HG03159 (cell line): ENCODE results near the gene WDR74.
A peak's percentile ranks its signal among the peaks of the same experiment; 100 is the strongest.
"Not testable (repeated sequence)": the region's sequence is repeated elsewhere in the genome, so short reads cannot be mapped to it uniquely, and the experiment has no call there.

Source experiments
- ATAC-seq: cut with Tn5 transposase; IDR thresholded peaks from one replicate; pipeline ENCODE4 v1.9.1; 2021; ENCODE audit warnings: mild to moderate bottlenecking, moderate library complexity; ENCODE audit not compliant: unreplicated experiment

Gene WDR74

DNA sequence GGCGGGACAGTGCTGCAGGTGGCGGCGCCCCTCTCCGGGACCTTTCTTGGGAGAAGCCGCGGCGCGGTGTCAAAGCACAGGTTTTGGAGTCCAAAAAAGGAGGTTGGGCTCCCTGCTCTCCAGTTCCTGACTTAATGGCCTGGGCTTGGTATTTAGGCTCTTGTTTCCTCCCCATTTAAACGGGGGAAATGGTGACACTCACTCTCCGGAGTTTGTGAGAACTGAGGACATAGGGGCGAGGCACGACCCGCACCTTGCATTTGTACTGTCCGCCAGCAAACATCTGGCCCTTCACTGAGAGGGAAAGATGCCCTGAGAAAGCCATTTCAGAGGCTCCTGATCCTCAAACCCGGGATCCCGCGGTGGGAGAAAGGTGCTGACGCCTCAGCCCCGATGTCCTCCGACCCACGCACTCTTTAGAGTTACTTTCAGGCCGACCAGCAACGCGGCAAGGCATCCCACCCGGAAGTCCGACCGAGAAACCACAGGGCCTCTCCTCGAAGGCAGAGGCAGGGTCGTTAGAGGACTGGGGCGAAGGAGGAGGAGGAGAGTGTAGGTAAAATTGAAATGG lies 2.9 kb upstream of the WDR74 start:
- no peak for ATAC-seq

DNA sequence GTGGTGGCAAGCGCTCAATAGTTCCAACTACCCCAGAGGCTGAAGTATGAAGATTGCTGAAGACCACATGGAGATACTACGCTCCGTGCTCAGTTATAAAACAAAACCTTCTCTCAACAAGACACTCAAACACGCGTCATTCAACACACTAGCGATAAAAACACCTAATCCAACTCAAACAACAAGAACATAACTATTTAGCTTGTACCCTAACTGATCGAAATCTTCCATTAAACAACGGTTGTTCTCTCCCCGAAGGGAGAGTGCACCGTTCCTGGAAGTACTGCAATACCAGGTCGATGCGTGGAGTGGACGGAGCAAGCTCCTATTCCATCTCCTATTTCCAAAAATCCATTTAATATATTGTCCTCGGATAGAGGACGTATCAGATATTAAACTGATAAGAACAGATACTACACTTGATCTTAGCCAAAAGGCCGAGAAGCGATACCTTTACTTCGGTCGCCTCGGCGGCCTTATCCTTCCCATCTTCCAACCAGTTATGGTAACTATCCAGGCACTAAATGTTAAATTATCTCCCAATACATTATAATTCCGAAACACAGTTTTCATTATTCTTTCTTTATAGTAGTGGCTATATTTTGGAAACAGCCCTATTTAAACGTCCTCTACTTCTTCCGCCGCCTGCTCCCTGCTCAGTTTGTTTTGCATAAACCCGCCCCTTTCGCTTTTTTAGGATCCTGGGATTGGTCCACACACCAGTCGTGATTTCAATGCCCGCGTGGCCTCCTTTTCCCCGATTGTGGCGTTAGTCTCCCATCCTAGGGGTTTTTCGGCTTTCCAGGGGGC lies 2.2 kb upstream of the WDR74 start:
- peak; percentile 54 for ATAC-seq

DNA sequence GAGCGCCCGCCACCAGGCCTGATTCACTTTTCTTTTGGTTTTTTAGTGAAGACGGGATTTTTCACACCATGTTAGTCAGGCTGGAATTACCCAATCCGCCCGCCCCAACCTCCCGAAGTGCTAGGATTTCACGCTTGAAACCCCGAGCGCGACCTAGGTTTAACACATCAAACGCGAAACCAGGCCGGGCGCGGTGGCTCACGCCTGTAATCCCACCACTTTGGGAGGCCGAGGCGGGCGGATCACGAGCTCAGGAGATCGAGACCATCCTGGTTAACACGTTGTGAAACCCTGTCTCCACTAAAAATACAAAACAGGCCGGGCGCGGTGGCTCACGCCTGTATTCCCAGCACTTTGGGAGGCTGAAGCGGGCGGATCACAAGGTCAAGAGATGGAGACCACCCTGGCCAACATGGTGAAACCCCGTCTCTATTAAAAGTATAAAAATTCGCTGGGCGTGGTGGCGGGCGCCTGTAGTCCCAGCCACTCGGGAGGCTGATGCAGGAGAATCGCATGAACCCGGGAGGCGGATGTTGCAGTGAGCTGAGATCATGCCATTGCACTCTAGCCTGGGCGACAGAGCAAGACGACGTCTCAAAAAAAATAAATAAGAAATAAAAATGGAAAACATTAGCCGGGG lies 1.5 kb upstream of the WDR74 start:
- not testable (repeated sequence) for ATAC-seq

DNA sequence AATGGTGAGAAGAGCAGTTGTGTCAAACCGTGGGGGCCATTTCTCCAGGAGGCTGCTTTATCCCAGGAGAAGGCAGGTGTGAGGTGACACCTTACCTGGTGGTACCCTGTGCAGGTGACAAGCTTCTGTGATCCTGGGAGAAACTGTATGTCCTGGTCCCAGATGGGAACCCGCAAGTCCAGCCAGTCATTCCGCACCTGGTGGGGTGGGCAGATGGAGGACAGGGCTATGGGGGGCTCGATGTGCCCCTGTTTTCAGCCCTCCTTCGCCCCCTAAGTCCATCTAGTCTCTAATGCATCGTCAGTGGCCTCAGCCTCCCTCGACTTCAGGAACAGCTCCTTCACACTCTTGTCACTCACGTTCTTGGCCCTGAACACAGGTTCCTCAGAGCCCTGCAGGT lies 4.1 kb downstream of the WDR74 start:
- ATAC-seq, result no peak

DNA sequence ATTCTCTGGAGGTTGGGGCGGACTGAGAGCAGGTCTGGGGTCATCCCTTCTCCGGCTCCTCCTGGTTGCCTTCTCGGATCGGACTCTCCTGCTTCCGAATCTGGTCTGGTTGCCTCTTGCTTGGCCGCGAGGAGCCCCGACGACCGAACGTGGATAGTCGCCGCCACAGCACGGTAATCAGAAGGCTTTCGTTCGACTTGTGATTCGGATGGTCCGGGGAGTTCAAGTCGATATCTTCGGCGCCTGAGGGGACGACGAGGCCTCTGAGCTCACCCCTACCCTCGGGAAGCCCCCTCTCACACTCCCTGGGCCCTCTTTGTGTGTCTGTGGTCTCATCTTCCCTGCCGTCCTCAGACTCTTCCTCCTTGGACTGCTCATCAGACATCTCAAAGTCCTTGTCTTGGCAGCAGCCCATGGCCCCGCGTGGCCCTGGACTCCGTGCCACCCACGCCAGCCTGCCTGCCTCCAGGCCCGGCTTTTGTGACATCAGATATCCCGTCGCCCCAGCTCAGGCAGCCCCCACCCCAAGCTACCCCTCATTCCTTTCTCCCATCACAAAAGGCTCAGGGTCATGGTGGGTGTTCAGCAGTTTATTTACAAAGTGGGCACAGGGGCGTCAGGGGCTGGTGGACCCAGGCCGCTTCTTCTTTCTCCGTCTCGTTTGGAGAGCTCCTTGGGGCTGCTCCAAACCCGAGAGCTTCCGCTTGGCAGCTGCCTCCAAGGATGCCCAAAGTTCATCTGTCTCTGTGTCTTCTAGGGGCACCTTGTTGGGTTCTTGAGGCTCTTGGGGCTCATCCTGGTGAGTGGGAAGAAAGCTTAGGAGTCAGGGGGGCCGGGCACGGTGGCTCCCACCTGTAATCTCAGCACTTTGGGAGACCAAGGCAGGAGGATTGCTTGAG lies 6.8 kb downstream of the WDR74 start, which contains the start of gene TEX54:
TSS of gene TEX54 (minus strand) at position 506 of the 899 bp plus-strand sequence.
- peak; percentile 17 for ATAC-seq

DNA sequence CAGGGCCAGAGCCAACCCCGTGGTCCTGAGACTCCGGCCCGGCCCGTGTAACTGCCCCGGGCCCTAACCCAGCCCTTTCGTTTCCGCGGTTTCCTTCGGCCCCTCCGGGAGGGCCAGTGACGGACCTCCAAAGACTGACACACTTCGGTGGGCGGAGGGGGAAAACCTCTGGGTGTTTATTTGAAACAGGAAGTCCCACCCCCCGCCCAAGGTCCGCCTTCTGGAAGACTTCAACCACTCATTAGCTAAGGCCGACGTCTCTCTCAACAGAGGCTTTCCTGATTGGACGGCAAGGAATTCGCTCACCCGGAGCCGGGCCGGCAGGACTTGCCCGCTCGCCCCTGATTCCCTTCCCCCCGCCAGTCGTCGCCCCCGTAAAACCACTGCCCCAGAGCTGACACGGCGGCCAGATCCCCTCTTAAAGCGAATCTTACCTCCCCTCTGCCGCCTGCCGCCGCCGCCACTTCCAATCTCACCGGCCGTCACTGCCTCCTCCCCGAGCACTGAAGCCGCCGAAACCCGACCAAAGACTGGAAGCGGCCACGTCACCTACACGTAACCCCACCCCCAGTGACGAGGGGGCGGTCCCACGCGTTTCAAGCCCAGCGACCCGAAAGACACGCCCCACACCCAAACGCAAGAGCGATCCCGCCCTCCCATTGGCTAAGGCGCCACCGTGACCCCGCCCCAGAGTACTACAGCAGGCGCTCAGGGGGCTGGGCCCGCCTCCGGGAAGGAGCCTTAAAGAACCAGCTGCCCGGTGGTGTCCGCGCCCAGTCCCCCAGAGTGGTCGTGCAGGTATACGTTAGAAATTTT lies 7.7 kb downstream of the WDR74 start, which contains the start of gene STX5:
TSS of gene STX5 (minus strand) at position 532 of the 816 bp plus-strand sequence. CDS start 808 bp downstream, outside the sequence.
- peak; percentile 83 for ATAC-seq

DNA sequence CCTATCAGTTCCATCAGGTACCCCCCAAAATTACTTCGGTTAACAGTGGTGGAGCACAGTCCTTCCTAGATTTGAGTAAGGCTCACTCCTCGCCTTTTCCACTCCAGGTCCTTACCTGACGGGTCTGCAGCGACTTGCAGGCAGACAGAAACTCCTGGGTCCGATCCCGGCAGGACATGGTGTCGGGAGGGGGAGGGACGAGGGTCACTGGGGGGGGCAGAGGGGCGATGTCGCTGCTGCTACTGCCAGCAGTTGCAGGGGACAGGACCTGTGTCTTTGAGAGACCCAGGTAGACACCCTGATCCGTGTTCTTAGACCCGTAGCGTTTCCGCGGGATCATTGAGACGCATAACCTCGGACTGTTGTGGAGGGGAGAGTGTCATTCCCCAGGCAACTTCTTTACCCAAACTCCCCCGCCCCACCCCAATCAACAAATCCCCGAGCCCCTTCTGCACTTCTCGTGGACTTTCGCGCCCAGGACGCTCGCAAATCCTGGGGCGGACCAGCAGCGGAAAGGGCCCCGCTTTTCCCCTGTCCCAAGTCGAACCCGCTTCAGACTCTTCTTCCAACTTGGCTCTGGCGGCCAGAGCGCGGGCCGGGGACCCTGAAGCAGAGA lies 8.4 kb downstream of the WDR74 start:
- no peak for ATAC-seq

DNA sequence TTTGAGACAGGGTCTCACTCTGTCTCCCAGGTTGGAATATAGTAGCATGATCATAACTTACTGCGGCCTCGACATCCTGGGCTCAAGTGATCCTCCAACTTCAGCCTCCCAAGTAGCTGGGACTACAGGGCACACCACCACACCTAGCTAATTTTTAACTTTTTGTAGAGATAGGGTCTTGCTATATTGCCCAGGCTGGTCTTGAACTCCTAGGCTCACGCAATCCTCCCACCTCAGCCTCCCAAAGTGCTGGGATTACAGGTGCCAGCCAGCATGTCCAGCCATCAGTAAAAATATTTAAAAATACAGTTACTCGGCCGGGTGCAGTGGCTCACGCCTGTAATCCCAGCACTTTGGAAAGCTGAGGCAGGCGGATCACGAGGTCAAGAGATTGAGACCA lies 11.3 kb downstream of the WDR74 start:
- ATAC-seq, result not testable (repeated sequence)

DNA sequence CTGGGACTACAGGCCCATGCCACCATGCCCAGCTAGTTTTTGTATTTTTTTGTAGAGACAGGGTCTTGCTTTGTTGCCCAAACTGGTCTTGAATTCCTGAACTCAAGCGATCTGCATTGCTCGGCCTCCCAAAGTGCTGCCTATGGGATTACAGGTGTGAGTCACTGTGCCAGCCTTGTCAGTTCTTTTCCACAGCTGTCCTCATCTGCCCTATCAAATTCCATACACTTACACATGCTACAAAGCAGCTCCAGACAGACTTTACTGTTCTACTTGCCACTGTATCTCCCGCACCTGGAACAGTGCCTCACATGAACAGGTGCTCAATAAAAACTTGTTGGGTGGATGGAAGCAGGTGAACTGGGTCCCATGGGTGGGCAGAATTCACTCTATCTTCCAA lies 15.7 kb downstream of the WDR74 start:
- ATAC-seq, result no peak

DNA sequence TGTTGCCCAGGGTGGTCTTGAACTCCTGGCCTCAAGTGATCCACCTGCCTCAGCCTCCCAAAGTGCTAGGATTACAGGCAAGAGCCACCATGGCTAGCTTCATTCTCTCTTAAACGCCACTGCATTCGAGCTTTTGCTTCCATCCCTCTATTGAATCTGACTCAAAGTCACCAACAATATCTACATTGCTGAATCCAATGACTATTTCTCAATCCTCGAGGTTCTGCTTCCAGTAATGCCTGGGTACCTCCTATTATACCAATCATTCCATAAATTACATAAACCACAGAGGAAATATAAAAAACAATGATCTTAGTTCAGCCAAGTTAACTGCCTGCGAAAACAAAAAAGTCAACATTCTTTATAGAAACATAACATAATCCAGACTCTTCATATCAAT lies 22.3 kb downstream of the WDR74 start:
- no peak for ATAC-seq

DNA sequence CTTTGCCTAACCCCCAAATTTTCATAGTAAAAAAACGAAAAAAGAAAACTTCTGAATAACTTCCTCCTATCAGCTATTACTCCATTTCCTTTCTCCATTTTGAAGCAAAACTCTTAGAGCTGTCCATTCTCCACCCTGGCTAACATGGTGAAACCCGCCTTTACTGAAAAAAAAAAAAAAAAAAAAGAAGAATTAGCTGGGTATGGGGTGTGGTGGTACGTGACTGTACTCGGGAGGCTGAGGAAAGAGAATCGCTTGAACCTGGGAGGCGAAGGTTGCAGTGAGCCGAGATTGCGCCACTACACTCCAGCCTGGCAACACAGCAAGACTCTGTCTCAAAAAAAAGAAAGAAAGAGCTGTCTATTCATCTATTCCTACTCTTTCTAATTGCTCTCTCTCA lies 22.8 kb downstream of the WDR74 start:
- no peak for ATAC-seq

DNA sequence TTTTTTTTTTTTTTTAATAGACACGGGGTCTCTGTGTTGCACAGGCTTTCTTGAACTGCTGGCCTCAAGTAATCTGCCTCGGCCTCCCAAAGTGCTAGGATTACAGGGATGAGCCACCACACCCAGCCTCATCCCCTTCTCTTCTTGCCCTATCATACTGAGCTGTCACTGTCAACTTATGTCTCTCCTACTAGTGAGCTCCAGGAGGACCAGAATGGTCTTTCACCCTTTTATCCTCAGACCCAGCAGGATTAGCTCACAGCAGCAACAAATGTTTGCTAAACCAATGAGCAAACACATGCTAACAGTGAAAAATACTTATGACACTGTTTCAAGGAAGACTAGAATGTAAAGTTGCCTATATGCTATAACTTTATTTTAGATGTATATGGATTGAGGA lies 27.7 kb downstream of the WDR74 start:
- ATAC-seq, result no peak

DNA sequence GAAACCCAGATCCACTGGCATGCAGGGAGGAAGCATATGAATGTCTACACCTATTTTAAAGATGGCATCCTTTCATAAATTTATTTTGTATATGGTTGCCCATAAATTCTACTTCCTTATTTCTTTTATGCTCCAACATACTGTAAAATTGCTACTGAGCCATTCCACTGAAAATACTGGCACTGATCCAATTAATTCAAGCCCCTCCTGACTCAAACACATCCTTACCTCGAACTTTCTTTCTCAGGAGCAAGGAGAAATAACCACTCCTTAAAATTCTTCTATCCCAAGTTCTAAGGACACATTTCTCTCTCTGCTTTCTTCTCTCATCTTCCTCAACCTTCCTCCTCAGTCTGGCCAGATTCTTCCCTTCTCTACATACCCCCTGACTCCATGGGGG lies 28.6 kb downstream of the WDR74 start:
- no peak for ATAC-seq

DNA sequence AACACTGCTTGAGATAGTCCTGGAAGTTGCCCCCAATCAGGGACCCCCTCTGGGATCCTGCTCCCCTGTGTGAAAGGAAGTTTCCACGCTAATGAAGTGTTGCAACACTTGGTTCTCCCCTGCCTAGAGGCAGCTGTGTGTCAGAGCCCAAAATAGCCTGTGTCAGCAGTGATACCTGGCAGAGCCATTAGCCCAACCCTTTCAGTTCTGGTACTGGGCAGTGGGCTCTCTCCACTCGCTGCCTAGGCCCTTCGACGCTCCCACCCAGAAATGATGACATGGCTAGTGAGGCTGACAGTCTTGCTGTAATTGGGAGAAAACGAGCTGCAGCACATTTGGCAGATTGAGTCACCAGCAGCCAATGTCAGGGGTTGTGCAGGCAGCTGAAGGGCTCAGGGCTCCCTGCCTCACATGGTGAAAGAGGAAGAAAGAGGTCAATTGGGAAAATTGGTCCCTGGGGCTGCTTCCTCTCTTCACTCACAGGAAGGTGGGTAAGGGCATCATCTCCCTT lies 32.7 kb downstream of the WDR74 start:
- ATAC-seq, result no peak

DNA sequence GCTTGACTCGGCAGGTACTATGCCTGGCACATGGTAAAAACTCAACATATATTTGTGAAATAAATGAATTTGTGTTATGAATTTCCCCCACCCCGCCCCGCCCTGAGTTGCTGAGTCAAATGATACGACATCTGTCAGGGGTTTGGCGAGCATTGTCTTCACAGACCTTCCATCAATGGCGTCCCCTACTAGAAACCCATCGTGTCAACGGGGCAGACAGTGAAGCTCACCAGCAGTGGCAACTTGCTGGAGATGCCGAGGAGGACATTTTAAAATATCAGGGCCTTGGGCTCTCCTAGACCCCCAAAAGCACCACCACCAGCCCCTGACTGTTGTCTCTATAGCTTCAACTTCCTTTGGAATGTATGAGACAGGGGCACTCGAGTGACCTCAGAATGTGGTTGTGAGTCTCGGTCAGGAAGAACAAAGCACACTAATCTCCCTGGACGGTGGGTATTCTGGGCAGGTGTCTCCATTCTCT lies 33.4 kb downstream of the WDR74 start:
- ATAC-seq, result no peak

DNA sequence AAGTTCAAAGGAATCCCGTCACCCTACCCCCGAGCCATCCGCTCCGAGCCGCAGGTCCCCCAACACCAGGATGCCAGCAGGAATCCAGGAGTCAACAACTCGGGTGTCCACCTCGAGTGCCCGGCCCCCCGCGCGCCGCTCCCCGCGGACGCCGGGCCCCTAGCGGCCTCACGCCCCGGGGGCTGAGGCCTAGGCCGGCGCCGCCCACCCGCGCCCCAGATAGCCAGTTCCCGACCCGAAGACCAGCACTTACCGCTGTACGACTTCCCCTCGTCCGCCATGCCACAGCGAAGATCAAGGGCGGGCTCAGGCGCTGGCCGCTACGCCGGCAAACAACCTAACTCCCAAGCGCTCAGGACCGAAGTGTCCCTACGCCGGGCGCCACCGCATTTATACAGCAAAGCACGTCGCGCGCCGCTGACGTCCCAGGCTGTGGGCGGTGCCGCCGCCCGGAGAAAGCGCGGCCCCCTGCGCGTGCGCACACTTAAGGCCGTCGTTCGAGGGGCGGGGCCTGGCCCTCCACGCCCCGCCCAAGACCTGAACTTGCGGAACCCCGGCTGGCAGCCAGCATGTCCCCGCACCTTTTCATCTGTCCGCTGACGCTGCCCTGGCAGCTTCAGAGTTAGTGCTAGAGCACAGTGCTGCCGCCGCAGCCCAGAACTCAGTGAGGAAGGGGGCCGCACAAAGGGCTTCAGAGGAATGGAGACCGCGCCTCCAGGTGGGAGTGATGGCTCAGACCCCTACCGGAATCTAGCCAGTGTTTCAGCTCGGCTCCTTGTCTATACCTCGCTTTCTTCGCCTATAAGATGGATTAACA lies 34.1 kb downstream of the WDR74 start, which contains the start of gene NXF1:
TSS of gene NXF1 (minus strand) at position 365 of the 817 bp plus-strand sequence. CDS start at position 281, 84 bp downstream.
- ATAC-seq, result peak; percentile 76

DNA sequence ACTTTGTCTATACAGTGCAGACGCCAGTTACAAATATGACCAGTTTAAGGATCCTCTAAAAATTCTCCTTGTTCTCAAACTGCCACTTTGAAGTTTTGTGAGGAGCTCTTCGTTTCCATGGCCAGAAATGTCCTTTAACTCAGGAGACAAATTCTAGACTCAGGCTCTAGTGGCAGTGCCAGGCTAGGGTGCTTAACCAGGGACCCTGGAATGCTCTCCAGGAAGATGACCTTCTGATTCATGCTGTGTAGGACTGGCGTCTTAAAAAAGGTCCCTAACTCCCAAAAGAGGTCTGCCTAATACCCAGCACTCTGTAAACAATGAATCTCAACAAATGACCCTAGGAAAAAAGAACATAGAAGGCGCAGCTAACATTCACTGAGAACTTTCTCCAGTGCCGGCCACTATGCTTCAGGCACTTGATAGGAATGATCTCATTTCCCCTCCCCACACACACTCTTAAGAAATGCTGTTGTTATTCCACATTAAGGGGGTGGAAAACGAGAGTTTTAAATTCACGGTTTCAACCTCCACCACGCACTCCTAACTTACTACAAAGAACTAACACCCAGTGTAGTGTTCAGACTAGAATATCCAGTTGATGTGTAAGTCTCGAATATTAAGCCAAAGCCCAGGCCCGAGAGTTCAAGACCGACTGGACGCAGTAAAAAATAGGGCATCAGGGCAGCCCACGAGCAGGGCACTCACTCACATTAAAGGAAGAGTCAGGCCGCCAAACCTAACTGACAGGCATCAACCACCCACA lies 34.9 kb downstream of the WDR74 start:
- no peak for ATAC-seq

DNA sequence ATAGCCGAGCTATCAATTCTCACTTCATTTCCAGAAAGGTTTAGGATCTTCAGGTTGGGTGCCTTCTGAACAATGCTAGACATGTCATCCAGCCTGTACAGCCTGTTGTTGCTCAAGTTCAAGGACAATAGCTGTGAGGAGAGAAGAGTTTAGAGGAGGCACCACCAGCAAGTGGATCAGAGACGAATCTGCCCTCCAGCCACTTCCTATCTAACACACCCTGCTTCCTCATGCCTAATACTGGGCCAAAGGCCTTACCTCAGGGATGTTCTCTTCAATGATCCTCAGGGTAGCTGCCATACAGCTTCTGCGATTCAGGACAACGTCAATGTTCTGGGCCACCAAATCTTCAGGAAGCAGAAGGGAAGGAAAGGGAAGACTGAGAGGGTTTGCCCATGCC lies 38.3 kb downstream of the WDR74 start:
- no peak for ATAC-seq
